CD4-positive, alpha-beta T cell treated with Interleukin-17A for 1 hour (primary cell): ENCODE data around the gene TEX29.

Experiments used
- DNase-seq: peaks from one replicate; pipeline ENCODE4 v3.0.0-alpha.2; 2020

Gene TEX29

DNA sequence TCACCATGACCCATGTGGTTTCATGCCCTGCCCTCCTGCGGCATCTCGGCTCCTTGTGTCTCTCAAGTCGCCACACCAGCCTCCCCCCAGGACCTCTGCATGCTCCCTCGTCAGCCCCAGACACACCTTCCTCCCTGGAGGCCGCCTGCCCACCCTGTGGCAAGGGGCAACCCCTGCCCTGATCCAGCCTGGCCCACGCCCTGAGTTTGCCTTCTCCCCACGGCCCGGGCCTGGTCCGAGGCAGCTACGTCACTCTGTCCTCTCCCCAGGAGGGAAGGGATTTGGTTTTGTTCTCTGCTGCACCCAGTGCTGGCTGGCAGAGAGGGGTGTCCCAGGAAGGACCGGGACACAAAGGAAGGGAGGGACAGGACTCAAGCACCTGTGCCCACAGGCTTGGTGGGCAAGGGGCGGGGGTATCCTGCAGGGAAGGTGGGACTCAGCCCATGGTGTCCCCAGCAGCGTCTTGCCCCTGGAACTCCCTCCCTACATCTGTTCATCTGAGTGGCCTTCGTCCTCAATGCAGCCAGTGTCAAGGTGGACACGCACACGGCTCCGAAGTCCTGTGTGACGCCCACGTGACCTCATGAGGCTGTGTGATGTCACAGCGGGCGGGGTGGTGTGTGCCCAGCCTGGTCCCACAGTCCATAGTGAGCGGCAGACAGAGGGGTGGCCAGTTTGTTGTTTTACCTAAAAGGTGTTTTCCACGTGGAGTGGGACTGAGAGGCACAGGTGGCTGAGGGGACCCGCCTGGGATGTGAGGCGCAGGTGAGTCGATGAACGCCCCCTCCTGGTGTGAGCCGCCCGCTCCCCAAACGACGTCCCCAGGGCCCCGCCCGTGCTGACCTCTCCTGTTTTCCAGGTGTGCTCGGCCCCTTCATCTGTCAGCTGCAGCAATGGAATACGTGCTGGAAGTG, at the start of gene TEX29:
TEX29 (plus strand) TSS at position 645 of the 914 bp plus-strand sequence; CDS start at position 894, 249 bp downstream.
- DNase-seq = no peak

GRCh38 chr13:111270765-111271698, 49.4 kb upstream of the TEX29 start:
- DNase-seq = no peak

- DNase-seq = no peak
These were observed 48.3 kb upstream of the TEX29 start for GRCh38 chr13:111272117-111272516.

- DNase-seq = no peak
These were observed 45.1 kb upstream of the TEX29 start for GRCh38 chr13:111275382-111275781.

- DNase-seq = no peak
These were observed 44.3 kb upstream of the TEX29 start for GRCh38 chr13:111275995-111276618.

DNA sequence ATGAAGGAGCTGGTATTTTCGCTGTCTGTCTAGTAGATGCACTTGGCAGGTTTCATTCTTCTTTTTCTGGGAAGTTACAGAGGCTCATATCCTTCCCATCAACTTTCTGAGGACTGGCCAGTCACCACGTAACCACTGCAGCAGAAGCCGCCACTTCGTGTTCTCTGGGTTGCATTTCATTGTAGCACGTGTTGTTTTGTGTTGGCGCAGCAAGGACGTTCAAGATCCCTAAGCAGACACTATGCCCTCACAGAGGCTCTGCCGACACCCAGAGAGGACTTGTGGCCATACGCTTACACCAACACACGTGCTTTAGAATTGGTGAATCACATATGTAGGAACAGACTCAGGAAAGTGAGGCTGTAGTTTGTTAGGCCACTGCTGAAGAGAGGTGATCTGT, 42.2 kb upstream of the TEX29 start:
- DNase-seq = no peak

- no peak for DNase-seq
These were observed 41.4 kb upstream of the TEX29 start for GRCh38 chr13:111278743-111279652.

GRCh38 chr13:111280226-111280625, 40.2 kb upstream of the TEX29 start:
- no peak for DNase-seq

DNA sequence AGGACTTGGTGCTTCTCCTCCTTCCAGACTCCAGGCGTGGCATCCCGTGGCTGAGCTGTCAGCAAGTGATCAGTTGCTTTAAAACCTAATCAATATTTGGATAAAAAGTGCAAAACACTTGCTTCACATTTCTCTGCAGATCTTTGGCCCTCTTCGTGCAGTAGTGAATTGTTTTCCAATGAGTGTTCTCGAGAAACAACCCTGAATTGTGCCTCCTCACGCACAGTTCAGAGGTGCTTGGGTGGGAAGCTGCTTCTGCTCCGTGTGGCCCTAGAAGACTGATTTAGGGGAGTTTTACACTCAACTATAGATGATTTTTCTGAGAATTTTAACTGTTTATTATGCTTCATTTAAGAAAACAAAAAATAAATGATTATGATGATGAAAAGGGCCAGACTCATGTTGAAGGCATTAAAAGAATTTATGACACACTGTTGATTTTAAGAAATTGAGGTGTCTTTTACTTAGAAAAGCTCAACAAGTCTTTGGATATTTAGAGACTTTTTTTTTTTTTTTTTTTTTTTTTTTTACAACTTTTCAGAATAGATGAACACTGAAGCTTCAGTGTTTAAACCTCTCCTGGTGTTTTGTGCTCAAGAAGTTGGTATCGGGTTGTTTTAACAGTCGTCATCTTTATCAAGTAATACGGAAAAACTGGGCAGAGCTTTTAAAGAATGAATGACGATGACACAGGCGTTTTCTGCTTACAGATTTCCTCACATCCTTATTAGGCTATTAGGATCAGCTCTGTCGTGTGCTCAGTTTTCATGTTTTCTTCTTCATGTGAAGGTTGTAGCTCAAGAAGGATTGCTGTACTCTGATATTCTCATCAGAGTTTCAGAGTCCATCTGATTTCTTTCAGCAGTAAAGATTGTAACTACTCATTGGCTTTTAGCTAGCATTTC, 39.5 kb upstream of the TEX29 start:
- DNase-seq = no peak

GRCh38 chr13:111281751-111282311, 38.6 kb upstream of the TEX29 start:
- no peak for DNase-seq

DNA sequence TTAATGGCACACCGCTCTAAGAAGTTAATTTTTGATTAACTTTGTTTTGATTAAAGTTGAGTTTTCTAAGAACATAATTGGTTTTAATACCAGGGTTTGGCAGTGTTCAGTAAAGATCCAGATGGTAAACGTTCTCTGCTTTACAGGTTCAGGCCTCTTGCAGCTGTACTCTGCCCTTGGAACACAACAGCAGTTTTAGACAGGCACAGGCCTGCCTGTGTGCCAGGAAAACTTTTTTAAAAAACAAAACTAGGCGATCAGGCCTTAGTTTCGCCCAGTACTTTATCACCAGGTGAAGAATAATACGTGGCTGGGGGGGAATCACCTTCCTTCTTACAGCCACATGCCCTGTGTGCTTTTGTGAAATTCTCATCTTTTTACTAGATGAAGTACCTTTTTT, 38.0 kb upstream of the TEX29 start:
- DNase-seq = no peak

DNA sequence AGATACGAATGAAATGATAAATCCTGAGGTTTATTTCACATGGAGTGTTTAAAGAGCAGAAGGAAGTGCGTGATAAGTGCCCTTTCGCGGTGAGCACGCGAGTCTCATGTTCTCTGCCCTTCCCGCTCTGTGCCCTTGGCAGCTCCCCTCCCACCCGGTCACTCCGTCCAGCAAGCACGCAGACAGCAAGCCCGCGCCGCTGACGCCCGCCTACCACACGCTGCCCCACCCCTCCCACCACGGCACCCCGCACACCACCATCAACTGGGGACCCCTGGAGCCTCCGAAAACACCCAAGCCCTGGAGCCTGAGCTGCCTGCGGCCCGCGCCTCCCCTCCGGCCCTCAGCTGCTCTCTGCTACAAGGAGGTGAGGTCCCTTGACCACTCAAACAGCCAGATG, 37.4 kb upstream of the TEX29 start:
- no peak for DNase-seq

DNA sequence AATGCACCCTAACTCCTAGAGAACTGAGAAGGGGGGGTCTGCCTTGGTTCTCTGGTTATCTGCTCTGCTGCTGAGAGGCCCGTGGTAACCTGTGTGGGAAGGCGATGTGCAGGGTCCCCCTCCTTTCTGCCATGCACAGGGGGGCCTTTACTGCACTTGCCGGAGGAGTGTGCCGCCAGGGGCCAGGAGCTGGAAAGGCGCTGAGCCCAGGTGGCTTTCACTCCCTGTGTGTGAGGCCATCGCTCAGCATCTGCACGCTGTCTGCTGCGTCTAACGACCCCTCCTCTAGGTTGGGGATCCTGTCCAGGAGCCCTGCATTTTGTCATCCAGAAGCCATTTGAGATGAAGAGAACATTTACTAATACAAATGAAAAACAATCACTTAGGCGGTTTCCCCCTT, 37.0 kb upstream of the TEX29 start:
- no peak for DNase-seq

DNA sequence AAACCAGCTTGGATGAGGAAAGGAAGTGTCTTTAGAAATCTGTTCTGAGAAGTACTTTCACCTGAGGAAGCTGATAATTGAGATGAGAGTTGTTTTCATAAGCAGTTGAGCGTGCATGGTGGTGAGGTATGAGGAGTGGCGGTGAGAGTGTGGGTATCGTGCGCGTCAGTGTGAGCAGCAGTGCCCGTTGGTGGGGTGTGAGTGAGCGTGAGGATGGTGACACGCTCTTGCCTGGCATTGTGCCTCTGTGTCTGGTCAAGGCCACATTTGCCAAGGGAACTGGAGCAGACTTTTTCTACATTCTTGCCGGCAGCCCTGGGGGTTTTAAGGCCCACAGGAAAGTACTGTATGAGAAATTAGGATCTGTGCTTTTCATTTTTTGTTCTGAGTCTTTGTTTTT, 36.5 kb upstream of the TEX29 start:
- no peak for DNase-seq

- no peak for DNase-seq
These were observed 35.9 kb upstream of the TEX29 start for GRCh38 chr13:111284565-111284964.

DNA sequence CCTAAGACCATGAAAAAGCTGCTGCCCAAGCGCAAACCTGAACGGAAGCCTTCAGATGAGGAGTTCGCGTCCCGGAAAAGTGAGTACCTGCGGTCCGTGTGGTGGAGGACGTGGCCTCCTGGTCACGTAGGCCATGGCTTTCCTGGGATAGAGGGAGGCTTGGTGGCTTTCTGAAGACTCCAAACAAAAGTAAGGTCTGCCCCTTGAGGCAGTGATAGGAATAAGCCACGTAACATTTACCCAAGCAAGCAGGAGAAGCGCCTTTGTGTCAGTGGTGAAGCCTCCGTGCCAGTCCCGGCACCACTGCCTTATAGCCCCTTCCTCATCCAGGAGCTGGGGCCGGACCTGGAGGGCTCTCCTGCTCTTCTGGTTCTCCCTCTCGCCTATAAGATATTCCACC, 34.3 kb upstream of the TEX29 start:
- DNase-seq = no peak

GRCh38 chr13:111286749-111287148, 33.7 kb upstream of the TEX29 start:
- no peak for DNase-seq

DNA sequence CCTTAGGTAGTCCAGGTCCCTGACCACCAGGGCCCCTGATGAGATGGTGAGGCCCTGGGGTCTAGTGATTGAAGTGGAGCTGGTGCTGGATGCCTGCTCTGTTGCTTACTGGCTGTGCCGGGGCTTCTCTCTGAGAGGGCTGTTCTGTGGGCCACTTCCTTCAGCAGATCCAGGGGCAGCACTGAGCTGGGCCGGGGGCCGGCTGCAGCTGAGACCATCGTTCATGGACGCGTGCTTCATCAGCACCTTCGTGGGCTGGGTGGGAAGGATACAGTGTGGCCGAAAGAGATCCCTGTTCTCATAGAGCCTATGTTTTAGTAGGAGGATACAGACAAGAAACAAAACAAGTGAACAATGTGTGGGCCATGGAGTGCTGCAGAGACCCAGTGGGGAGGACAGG, 33.2 kb upstream of the TEX29 start:
- no peak for DNase-seq

DNA sequence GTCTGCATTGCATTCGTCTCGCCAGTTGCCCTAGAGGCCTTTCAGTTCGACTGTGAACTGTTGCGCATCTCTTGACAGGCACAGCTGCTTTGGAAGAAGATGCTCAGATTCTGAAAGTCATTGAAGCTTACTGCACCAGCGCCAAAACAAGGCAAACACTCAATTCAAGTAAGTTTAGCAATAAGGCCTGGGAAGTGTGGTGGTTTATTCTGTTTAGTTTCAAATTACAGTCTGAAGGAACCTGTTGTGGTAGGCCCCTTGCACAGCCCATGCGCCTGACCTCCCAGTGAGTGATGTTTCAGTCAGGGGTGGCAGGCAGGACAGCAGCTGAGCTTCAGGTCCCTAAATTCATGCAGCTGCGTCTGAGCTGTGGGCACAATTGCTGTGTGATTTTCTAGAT, 32.2 kb upstream of the TEX29 start:
- DNase-seq = no peak

DNA sequence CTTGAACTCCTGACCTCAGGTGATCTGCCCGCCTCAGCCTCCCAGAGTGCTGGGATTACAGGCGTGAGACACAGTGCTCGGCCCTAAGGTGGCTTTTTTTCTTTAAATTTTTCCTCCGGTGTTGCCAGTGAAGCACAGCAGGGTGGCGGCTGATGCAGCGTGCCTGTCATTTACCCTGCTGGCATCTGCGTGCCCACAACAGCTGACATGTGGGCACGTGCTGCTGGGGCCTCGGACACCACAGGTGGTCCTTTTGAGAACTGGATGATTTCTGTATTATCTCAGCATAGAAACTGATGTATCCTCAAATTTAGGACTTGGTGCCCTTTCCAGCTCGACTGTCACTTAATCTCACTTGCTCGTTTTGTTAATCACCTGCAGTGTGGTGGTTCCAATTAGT, 31.2 kb upstream of the TEX29 start:
- no peak for DNase-seq

GRCh38 chr13:111291908-111292307, 28.5 kb upstream of the TEX29 start:
- no peak for DNase-seq
